GM23338 (cell line): ENCODE results near the gene UBXN2A. TPM values are rescaled to one million over a fixed set of nuclear protein-coding genes. Genes with fewer than 3 reads are reported as not detected.

Source experiments
- CREB1 ChIP-seq: fragments of 250-450 bp; sonication (Bioruptor Pico); IDR thresholded peaks from 2 replicates; pipeline ENCODE4 v1.5.0; 2020; ENCODE audit warnings: low read depth, mild to moderate bottlenecking, moderate library complexity
- CTCF ChIP-seq, 2 experiments: fragments of 200-600 bp in 1 of 2; sonication (generic) in 1 of 2; conservative IDR thresholded peaks; 2 replicates each; pipeline versions ENCODE4 v1.5.1 to v1.6.1; 2016 to 2017; ENCODE audit warnings: antibody characterized with exemption in 2 of 2, low read depth in 2 of 2, mild to moderate bottlenecking in 2 of 2, moderate library complexity in 1 of 2
- EZH2phosphoT487 ChIP-seq: fragments of 200-600 bp; sonication (generic); IDR thresholded peaks from one replicate; pipeline ENCODE4 v1.8.1; 2018; ENCODE audit warnings: antibody characterized with exemption; ENCODE audit not compliant: unreplicated experiment
- JUNB ChIP-seq: IDR thresholded peaks from one replicate; pipeline ENCODE4 v1.6.1; 2016; ENCODE audit warnings: antibody characterized with exemption; ENCODE audit not compliant: unreplicated experiment
- POLR2AphosphoS5 ChIP-seq: IDR thresholded peaks from 2 replicates; pipeline ENCODE4 v1.6.1; 2016; ENCODE audit warnings: antibody characterized with exemption, low read depth
- ZNF114 ChIP-seq: fragments of 250-450 bp; sonication (Bioruptor Pico); IDR thresholded peaks from 2 replicates; pipeline ENCODE4 v1.5.0; 2020; ENCODE audit warnings: mild to moderate bottlenecking, moderate library complexity
- polyA plus RNA-seq: library from polyadenylated mRNA; unstranded; fragments of >200 nt; fragmentation: Nextera tagmentation; extraction: Ambion mirVana; gene quantifications from 2 replicates; pipeline ENCODE4 v1.2.1, GENCODE V29; 2016
- total RNA-seq: library from RNA; depleted of rRNA; stranded (reverse); fragments of >200 nt; shearing (Covaris generic); gene quantifications from 2 replicates; pipeline ENCODE4 v1.2.3, GENCODE V29; 2014
- TF ChIP-seq, protein P1 (sequence below): fragments of 250-450 bp; sonication (Bioruptor Pico); IDR thresholded peaks from 2 replicates; pipeline ENCODE4 v1.5.0; 2020; ENCODE audit warnings: mild to moderate bottlenecking, moderate library complexity
- TF ChIP-seq, protein P2 (sequence below): IDR thresholded peaks from one replicate; pipeline ENCODE4 v1.6.1; 2018; ENCODE audit warnings: antibody characterized with exemption; ENCODE audit not compliant: unreplicated experiment

UBXN2A gene
- total and polyA plus RNA-seq, 2 experiments from 2014 or later = 11.5 to 12.1 TPM

DNA sequence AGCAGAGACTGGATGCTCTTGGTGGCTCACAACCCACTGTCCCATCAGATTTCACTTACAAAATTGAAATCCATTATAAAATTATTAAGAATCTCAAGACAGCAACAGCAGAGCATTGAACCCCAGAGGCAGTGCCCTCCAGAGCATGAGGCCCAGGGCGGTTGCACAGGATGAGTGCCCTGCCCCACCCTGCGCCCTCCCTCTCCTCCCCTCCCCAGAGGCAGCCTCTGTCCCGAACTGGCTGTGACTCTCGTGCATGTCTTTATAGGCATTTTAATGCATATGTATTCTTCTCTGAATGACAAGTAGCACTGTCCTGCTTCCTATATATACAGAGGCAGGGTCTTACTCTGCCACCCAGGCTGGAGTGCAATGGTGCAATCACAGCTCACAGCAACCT lies 80.0 kb downstream of the UBXN2A start (continued):
- TF ChIP-seq, protein P1, sequence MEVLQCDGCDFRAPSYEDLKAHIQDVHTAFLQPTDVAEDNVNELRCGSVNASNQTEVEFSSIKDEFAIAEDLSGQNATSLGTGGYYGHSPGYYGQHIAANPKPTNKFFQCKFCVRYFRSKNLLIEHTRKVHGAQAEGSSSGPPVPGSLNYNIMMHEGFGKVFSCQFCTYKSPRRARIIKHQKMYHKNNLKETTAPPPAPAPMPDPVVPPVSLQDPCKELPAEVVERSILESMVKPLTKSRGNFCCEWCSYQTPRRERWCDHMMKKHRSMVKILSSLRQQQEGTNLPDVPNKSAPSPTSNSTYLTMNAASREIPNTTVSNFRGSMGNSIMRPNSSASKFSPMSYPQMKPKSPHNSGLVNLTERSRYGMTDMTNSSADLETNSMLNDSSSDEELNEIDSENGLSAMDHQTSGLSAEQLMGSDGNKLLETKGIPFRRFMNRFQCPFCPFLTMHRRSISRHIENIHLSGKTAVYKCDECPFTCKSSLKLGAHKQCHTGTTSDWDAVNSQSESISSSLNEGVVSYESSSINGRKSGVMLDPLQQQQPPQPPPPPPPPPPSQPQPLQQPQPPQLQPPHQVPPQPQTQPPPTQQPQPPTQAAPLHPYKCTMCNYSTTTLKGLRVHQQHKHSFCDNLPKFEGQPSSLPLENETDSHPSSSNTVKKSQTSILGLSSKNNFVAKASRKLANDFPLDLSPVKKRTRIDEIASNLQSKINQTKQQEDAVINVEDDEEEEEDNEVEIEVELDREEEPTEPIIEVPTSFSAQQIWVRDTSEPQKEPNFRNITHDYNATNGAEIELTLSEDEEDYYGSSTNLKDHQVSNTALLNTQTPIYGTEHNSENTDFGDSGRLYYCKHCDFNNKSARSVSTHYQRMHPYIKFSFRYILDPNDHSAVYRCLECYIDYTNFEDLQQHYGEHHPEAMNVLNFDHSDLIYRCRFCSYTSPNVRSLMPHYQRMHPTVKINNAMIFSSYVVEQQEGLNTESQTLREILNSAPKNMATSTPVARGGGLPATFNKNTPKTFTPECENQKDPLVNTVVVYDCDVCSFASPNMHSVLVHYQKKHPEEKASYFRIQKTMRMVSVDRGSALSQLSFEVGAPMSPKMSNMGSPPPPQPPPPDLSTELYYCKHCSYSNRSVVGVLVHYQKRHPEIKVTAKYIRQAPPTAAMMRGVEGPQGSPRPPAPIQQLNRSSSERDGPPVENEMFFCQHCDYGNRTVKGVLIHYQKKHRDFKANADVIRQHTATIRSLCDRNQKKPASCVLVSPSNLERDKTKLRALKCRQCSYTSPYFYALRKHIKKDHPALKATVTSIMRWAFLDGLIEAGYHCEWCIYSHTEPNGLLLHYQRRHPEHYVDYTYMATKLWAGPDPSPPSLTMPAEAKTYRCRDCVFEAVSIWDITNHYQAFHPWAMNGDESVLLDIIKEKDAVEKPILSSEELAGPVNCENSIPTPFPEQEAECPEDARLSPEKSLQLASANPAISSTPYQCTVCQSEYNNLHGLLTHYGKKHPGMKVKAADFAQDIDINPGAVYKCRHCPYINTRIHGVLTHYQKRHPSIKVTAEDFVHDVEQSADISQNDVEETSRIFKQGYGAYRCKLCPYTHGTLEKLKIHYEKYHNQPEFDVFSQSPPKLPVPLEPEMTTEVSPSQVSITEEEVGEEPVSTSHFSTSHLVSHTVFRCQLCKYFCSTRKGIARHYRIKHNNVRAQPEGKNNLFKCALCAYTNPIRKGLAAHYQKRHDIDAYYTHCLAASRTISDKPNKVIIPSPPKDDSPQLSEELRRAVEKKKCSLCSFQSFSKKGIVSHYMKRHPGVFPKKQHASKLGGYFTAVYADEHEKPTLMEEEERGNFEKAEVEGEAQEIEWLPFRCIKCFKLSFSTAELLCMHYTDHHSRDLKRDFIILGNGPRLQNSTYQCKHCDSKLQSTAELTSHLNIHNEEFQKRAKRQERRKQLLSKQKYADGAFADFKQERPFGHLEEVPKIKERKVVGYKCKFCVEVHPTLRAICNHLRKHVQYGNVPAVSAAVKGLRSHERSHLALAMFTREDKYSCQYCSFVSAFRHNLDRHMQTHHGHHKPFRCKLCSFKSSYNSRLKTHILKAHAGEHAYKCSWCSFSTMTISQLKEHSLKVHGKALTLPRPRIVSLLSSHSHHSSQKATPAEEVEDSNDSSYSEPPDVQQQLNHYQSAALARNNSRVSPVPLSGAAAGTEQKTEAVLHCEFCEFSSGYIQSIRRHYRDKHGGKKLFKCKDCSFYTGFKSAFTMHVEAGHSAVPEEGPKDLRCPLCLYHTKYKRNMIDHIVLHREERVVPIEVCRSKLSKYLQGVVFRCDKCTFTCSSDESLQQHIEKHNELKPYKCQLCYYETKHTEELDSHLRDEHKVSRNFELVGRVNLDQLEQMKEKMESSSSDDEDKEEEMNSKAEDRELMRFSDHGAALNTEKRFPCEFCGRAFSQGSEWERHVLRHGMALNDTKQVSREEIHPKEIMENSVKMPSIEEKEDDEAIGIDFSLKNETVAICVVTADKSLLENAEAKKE (CRISPR knock-in tag) = no peak
- TF ChIP-seq, protein P2, sequence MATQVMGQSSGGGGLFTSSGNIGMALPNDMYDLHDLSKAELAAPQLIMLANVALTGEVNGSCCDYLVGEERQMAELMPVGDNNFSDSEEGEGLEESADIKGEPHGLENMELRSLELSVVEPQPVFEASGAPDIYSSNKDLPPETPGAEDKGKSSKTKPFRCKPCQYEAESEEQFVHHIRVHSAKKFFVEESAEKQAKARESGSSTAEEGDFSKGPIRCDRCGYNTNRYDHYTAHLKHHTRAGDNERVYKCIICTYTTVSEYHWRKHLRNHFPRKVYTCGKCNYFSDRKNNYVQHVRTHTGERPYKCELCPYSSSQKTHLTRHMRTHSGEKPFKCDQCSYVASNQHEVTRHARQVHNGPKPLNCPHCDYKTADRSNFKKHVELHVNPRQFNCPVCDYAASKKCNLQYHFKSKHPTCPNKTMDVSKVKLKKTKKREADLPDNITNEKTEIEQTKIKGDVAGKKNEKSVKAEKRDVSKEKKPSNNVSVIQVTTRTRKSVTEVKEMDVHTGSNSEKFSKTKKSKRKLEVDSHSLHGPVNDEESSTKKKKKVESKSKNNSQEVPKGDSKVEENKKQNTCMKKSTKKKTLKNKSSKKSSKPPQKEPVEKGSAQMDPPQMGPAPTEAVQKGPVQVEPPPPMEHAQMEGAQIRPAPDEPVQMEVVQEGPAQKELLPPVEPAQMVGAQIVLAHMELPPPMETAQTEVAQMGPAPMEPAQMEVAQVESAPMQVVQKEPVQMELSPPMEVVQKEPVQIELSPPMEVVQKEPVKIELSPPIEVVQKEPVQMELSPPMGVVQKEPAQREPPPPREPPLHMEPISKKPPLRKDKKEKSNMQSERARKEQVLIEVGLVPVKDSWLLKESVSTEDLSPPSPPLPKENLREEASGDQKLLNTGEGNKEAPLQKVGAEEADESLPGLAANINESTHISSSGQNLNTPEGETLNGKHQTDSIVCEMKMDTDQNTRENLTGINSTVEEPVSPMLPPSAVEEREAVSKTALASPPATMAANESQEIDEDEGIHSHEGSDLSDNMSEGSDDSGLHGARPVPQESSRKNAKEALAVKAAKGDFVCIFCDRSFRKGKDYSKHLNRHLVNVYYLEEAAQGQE = no peak
- TF ChIP-seq CREB1 (CRISPR knock-in tag) (no peak), CTCF (conservative IDR thresholded peaks at IDR 0.05; ENCODE audit: low read depth in 2 of 2) (no peak), POLR2AphosphoS5 (no peak), JUNB (no peak), EZH2phosphoT487 (no peak), ZNF114 (CRISPR knock-in tag) (no peak)
